Midbrain (tissue), 1 donor: ENCODE measurements around the gene GRIA3.
"Not testable (repeated sequence)": the region's sequence is repeated elsewhere in the genome, so short reads cannot be mapped to it uniquely, and the experiment has no call there.

Experiments
- DNase-seq: peaks from one replicate; lab custom pipeline; 2025; lab: John Stamatoyannopoulos, UW

Gene GRIA3

DNA sequence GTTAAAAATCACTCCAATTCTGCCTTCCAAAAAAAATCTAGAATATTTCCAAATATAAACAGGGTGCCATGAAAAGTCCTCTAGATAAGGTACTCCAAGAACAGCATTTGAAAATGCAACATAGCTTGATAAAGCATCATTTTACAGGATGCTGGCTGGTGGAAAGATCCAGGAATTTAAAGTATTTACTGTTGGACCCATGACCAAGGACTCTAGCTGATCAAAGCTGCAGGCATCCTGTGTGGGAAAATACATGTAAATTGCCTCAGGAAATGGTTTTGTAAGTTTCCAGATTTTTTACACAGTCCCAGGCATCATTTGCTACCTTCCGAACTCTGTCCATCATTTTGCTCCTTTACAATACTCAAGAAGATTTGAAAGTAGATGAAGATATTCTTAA lies 164.4 kb downstream of the GRIA3 start:
- DNase-seq = no peak

DNA sequence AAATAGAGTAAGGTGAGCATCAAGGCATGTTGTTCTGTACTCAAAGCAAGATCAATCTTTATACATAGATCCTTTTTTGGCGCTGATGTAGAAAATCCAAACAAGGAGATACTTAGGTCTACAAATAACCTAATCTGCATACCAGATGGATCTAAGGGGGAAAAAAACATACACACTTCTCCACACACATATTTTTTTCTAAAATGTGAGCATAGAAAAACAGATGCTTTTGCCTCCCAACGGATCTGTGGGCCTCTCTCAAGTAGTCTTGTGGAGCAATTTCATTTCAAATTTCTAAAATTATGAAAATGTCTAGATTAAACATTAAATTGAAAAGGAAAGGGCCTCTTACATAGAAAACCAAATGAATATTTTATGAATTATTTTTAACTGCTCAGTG lies 166.1 kb downstream of the GRIA3 start:
- DNase-seq = no peak

DNA sequence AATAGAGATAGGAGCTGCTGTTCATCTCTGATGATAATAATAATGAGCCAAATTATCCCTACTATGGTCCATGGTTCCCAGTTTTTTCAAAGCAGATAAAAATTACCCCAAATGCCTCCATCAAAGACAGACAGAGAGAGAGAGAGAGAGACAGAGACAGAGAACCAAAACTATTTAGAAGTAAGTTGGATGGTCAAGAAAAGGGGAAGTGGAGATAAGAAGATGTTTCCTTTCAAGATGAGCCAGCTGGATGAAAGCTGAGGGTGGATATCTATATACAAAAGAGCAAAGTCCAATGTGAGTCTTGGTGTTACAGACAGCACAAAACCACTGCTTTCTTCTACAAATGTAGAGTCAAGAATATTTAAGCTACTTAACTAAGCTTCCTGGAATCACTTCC lies 173.9 kb downstream of the GRIA3 start:
- no peak for DNase-seq

DNA sequence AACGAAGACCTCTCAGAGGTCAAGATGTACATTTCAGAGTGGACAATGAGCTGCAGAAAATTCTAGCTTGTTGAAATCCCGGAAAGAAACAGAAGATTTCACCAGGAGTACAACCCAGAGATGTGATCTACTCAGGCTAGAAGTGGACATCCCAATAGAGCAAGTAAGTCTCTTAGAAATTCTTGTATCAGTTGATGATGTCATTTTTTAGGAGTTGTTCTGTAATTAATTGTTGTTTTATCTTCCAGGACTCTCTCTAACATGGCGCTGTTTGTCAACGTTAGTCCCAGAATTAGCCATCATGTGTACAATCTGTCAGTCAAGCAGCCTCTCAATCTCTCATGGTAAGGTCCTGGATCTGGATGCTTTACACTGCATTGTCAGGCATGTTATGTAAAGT lies 174.4 kb downstream of the GRIA3 start:
- no peak for DNase-seq

DNA sequence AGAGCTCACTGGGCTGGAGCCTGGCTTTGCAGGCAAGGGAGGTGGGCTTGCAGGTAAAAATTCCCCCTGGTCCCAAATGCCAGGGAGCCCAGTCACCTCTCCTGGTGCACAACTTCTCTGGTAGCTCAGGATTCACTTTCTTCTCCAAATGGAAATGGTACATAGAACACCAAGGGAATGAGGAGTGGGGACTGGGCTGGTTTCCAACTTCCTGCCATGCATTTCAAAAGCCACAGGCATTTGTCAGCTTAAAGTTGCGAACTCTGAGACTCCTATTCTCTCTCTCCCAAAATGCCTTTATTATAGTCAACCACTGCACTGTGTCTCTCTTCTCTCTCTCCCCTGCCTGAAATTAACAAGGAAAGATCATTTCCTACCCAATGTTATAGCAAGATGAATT lies 177.3 kb downstream of the GRIA3 start:
- DNase-seq = no peak

DNA sequence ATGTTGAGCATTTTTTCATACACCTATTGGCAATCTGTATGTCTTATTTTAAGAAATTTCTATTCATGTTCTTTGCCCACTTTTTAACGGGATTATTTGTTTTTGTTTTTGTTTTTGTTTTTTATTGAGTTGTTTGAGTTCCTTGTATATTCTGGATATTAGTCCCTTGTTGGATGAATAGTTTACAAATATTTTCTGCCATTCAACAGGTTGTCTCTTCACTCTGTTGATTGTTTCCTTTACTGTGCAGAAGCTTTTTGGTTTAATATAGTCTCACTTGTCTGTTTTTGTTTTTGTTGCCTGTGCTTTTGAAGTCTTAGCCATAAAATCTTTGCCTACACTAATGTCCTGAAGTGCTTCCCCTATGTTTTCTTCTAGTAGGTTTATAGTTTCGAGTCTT lies 202.1 kb downstream of the GRIA3 start:
- DNase-seq = not testable (repeated sequence)

DNA sequence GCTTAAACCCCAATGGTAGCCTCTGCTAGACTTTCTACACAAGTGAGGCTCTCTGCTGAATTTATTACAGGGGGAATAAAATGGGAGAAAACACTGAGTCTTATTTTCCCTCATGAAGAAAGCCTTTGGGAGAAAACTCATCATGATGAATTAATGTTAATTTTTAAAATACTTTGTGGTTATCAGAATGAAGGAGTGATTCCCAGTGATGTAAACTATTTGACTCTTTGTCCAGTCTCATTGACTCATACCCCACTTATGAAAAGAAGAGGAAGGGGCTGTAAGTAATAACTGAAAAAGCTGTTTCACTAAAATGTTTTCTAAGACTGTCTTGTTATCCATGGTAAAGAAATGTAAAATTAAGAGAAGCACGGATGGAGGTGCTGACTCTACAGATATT lies 208.8 kb downstream of the GRIA3 start:
- DNase-seq = no peak

DNA sequence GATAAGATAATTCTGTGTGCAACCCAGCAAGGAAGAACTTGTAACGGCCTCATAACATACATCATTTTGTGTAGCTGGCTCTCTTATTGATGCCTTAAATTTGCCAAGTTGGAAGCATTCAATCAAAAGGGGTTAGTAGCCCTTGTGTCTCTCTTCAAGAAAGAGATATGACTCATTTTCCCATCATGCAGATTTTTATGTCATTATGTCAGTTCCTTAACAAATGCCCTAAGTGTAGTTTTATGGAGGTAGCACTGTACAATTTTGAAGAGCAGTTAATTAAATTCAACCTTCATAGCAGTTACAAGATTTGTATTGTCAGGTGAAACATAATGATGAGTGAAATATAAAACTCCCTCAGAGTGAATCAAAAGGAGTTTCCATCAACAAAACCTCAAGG lies 215.6 kb downstream of the GRIA3 start:
- no peak for DNase-seq

DNA sequence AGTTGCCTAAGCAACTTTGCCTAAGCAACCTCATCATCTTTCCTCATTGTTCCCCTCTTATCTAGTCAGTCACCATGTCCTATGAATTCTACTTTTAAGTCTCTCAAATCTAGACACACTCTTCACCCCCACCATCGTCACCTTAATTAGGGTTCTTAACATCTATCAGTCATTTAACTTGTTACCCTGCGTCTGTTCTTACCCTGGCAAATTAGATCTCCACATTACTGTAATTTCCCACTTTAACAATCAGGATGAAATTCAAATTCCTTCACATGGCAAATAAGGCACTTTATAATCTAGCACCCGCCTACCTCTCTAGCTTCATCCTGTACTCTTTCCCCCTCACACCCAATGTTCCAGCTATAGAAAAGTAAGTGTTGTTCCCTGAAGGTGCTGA lies 221.2 kb downstream of the GRIA3 start:
- DNase-seq = no peak

DNA sequence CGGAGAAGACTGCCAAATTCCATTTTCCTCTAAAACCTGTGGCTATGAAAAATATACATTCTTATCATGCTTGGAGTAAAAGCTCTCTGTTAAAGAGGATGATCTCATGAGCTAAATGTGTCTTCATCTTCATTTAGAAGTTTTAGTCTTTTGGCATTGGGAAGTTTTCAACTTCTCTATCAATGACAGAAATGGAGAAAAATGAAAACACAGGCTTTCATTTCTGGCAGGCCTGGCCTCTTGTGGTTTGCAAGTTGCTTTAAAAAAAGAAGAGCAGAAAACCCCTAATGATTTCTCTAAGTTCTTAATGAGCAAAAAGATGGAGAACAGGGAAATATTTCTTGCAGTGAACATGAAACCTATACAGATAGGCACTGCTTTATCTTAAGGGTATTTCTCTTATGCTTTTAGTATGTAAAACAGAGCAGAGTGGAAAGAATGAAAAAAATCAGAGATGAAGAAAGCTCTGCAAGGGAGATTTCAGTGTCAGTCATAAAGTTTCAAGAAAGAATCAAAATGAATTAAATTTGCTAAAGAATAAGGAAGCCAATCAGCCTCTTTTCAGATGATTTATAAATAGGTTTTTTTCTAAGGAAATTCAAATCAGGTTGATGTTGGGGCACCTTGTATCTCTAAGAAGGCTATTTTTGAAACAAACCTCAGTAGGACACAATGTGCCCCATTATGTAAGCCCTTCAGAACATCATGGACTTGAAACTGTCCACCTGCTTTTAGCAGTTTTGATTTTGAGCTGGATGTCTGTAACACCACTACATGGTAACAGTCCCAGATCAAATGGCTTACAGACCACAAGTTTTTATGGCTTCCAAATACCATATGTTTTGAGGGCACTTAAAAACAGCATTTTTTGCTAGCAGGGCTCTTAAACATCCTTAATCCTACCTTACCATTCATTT lies 225.0 kb downstream of the GRIA3 start:
- no peak for DNase-seq

DNA sequence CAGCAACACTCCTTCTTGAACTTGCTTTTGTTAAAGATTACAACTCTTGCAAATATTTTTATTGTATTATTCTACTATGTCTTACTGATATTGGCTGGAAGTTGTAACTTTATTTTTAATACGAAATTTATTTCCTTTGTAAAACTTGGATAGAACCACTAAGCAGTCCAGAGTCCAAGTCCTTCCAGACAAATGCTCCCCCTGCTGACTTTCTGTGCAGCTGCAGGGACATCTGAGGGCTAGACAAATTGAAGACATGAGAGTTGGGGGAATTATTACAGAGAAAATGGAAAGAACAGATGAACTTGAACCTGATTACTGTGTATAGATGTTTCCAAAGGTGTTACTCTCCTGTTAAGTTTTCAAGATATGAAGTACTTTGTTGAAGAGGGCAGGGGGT lies 238.8 kb downstream of the GRIA3 start:
- peak; percentile 23 for DNase-seq

DNA sequence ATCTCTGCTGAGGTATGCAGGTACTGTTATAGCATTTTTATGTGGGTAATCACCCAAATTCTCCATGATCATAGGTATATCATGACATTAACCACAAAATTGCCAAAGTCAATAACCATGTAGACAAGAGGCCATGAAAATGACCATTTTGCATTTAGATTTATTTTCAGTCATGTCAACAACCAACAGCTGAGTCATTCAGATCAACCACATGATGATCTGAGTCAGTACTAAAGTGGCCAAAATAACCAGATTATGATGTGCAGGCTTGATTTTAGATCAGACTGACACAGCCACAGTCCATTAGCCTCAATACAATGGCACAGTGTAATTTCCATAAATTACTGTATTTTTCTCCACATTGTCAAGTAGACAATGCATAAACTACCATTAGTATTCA lies 240.5 kb downstream of the GRIA3 start:
- DNase-seq = no peak

DNA sequence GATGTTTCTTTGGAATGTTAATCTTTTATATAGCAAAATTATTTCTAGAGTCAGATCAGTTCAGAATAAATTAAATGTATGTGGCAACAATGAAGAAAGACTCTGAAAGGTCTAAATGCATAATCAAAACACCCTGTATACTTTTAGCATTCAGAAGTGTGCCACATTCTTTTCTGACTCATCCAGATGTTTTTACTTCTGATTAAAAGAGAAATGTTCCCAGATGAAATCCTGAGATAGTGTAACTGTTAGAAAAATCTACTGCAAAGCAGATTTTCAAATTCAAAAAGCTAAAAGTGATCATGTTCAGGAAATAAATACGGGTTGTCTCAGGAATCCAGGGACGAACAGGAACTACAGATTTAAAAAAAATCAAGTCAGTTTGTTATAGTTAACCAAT lies 241.4 kb downstream of the GRIA3 start:
- DNase-seq = no peak

DNA sequence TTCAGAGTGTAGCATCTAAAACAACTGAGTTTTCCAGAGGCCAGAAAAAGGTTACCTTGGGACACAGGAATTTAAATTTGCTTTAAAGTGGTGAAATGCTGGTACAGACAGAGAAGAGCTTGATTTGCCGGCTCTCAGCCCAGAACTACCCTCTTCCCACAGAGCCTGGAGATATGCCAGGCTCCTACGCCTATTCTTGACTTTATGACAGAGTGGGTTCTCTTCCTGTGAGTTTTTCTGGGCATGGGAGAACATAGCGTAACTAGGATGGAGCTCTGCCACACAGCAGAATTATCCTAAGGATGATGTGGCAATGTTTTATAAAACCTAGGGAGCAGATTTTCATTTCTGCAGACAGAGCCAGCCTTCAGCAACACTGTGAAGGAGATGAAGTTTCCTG lies 241.8 kb downstream of the GRIA3 start:
- no peak for DNase-seq

DNA sequence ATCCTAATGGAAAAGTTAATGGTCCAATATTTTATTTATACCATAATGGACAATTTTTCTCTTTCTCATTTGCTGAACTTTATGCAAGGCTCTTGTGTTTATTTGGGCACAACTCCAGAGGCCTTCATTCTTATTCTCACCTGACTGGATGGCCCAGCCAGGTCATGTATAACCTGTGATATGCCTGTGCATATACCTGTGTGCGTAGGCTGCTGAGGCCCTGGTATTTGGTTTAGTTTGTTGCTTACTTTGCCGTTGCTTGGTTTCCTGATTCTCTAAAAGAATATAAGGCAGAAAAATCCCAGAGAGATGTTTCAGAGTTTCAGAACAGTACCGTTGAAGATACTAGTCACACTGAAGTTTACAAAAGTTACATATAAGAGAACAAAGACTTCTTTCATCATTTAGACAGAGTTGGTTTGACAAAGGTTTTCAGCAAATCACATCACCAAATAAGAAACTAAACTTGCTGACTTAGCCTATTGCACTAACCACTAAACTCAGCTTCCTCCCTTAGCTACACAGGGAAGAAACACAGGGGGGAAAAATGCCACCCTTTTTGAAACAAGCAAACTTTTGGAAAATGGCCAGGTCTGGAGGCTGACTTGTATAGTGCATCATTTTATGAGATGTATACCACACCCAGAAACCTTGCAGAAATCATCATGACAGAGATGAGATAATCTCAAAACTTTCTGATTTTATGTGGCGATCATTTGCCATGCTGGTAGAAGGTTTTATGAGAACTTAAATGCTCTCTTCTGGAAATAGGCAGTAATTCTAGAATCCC lies 248.5 kb downstream of the GRIA3 start:
- DNase-seq = no peak

DNA sequence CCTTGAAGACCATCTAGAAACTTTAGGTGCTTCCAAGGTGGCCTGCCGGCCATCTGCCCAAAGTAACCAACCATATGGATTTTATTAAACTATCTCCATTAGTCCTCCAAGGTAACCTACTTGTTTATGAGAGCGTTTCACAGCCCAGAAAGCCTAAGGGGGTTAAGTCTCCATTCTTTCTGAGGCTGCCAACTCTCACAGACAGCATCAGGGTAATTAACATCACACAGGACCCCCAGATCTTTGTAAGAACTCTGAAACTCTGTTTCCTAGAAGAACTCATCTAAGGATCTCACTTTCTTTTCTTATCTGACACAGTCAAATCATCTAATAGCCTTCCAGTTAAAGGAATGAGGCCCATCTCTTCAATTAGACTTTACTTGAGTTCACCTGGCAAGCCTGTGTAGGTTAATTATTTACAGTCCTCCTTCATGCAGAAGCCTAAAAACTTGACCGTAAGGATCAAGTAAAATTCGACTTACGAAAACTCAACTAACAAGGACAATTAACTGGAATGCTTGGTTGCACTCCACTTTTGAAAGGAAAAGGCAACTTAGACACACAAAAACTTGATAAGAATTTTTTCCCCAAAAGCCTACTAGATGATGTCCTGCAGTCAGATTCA lies 252.5 kb downstream of the GRIA3 start:
- DNase-seq = no peak

DNA sequence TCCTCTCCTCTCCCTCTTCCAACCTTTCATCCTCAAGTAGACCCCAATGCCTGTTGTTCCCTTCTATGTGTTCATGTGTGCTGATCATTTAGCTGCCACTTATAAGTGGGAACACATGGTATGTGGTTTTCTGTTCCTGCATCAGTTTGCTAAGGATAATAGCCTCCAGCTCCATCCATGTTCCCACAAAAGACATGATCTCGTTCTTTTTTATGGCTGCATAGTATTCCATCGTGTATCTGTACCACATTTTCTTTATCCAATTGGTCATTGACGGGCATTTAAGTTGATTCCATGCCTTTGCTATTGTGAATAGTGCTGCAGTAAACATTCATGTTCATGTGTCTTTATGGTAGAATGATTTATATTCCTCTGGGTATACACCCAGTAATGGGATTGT lies 255.8 kb downstream of the GRIA3 start:
- DNase-seq = not testable (repeated sequence)

DNA sequence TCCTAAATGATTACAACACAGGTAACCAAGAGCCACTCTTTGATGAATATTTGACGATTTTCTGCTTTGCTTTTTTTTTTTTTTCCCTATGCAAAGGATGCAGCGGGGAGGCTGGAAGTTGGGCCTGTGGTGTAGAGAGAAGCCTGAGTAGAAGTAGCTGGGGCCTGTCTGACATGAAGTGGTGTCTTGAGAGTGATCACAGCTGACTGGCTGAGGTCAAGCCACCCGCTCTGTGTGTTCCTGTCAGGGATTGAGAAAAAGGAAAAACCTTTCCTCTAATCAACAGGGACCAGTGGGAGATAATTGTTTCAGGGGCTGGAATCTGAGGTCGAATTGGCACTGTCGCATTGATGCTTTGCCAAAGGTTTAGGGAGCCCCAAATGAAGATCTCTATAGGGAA lies 258.7 kb downstream of the GRIA3 start:
- DNase-seq = no peak

DNA sequence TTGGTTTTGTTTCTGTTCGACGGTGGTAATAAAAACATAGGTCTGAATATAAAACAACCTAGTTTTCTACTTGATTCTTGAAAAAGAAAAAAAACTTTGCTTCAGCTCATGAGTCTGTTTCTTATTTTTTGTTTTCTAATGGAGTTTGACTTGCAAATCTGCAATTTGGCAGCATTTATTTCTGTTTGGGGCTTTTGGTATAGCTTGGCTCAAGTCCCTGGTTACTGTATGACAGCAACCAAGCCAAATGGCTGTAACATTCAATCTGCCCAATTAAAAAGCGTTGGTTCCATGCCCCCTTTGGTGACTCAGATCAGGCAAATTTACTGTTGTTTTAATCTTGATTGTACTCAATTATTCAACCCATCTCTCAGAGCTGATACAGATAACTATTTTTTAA lies 263.4 kb downstream of the GRIA3 start:
- DNase-seq = no peak

DNA sequence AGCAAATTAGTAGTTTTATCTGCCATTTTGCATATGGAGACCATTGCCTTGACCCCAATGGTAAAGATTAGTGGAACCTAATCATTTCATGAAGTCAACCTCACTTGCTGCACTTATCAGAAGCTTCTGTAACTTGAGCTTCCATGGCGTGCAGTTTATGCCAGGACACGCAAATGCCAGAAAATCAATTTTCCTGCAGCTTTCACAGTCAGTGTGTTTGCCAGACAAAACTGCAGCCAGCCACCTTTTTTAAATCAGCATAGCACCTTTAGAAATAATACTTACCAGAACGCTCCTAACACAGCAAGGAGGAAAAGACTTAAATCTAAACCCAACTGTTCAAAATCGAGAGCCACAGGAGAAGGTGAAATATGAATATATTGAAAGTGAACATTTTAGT lies 265.3 kb downstream of the GRIA3 start:
- no peak for DNase-seq

DNA sequence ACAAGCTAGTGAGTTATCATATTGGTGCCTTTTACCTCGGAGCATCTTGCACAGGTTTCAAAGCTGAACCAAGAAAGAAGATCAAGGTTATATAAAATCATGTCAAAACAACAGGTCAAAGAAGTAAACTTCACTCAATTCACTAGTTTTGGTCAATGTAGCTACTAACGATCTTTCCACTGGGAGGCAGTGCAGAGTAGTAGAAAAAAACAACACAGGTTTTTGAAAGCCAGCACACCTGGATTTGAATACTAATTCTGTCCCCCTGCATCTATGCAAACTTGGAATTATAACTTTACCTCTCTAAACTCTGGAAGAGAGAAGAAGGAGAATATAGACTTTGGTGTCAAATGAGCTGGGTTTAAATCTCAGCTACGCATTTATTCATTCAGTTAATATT lies 266.1 kb downstream of the GRIA3 start:
- peak; percentile 1 for DNase-seq

DNA sequence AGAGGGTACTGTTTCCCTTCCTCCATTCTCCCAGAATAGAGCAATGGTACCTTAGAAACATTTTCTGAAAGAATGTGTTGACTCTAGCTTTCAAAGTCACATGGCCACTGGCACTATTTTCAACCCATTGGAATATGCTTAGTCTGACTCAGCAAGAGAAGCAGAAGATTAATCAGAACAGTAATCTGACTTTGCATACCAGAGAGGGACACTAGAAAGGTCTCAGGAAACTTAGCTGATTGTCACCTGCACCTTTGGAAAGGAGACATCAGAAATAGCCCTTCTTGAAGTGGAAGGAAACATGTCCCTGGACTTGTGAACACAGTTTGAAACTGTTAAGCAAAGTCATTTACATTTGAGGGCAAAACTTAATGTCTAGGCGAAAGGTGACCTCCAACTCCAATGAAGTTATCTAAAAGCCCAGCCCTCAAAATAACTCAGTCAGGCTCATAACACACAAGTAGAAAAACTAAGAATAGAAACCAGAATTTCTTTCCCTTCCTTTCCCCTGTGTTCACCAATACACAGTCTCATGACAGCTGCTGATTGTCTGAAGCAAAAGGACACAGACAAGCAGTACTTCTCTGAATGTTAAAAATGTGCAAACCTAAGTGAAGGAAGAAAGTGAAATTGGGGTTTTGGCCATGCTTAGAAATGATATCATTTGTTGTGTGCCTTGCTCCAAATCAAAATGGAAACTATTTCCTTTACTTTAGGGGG lies 270.8 kb downstream of the GRIA3 start:
- no peak for DNase-seq
